GM19372 (cell line): ENCODE results near the gene TMEM258.

Source experiments
- ATAC-seq: cut with Tn5 transposase; IDR thresholded peaks from one replicate; pipeline ENCODE4 v1.9.1; 2021; ENCODE audit warnings: mild to moderate bottlenecking, low read depth, moderate library complexity; ENCODE audit not compliant: unreplicated experiment

The TMEM258 gene

DNA sequence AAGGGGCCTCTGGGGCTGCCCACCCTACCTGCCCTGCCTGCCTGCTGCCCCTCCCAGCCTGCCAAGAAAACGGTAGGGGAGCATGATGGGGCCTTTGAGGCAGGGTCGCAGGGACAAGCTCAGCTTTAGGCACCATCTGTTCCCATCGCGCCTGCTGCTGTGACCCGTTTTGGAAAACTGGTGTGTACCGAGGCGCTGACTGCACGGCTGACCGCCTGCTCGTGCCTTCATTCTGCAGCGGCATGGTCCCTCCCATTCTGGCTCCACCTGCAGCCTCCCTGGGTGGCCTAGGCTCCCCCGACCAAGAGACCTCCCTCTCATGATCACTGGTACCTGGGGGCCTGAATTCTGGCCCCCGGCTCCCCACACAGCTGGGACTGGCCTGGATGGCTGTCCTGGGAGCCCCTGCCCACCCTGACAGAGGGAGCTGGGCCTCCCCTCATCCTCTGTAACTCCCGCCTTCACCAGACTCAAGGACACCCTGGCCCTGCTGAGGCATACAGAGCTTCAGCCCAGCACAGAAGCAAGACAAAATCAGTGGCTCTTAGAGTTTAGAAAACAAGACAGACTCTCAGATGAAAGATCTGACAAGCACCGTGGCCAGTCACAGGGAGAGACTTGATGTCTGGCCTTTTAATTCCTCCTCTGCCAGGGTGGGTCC lies 46.5 kb downstream of the TMEM258 start:
- no peak for ATAC-seq

- ATAC-seq = no peak
Measured at GRCh38 chr11:61744609-61745156, 47.7 kb downstream of the TMEM258 start.

- ATAC-seq = no peak
Measured at GRCh38 chr11:61744181-61744580, 48.2 kb downstream of the TMEM258 start.

DNA sequence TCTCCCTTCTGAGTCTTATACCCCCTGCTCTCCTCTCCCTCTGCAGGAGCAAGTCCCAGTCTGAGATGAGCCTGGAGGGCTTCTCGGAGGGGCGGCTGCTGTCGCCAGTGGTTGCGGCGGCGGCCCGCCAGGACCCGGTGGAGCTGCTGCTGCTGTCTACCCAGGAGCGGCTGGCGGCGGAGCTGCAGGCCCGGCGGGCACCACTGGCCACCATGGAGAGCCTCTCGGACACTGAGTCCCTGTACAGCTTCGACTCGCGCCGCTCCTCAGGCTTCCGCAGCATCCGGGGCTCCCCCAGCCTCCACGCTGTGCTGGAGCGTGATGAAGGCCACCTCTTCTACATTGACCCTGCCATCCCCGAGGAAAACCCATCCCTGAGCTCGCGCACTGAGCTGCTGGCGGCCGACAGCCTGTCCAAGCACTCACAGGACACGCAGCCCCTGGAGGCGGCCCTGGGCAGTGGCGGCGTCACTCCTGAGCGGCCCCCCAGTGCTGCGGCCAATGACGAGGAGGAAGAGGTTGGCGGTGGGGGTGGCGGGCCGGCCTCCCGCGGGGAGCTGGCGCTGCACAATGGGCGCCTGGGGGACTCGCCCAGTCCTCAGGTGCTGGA lies 48.8 kb downstream of the TMEM258 start:
- ATAC-seq = no peak

GRCh38 chr11:61742391-61742790 lies 50.0 kb downstream of the TMEM258 start:
- ATAC-seq = no peak

- ATAC-seq = no peak
Measured at GRCh38 chr11:61739966-61740365, 52.4 kb downstream of the TMEM258 start.

DNA sequence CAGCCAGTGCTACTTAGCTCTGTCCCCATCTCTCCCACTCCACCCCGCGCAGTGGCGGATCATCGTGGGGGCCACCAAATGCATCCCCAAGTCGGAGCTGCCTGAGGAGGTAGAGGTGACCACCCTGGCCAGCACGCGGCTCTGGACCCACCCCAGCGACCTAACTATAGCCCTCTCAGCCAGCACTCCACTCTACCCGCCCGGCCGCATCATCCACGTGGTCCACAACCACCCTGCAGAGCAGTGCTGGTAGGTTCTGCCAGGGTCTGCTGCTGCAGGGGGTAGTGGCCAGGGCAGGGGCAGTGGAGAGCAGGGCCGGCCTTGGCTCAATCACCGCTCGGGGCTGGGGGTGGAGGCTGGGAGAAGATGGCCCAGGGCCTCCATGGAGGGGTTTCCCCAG lies 53.0 kb downstream of the TMEM258 start:
- ATAC-seq = no peak
